K562 (cell line): Measurements from ENCODE around the gene CATSPER4. TPM values are rescaled to one million over a fixed set of nuclear protein-coding genes. Genes with fewer than 3 reads are reported as not detected.

Experiments
- DPF2 ChIP-seq: fragments of 450-650 bp; IDR thresholded peaks from 2 replicates; pipeline ENCODE4 v1.6.1; 2016
- HNRNPUL1 ChIP-seq: fragments of 200-400 bp; formaldehyde crosslinking; IDR thresholded peaks from 2 replicates; pipeline ENCODE4 v1.6.1; 2017; ENCODE audit warnings: low read length
- NR4A1 ChIP-seq, 2 experiments: fragments of 250-450 bp in 1 of 2; fragments of 450-650 bp in 1 of 2; sonication (Bioruptor Pico) in 1 of 2; IDR thresholded peaks; 2 replicates each; pipeline versions ENCODE4 v1.4.0 to v1.6.1; 2016 to 2020; ENCODE audit warnings: mild to moderate bottlenecking in 2 of 2, missing compliant biosample characterization in 1 of 2, missing genetic modification characterization in 1 of 2, moderate library complexity in 1 of 2
- SREBF1 ChIP-seq: fragments of 150-350 bp; IDR thresholded peaks from 2 replicates; pipeline ENCODE4 v1.6.1; 2014; ENCODE audit warnings: antibody characterized with exemption, low read depth, low read length, borderline replicate concordance
- THRB ChIP-seq: fragments of 450-650 bp; formaldehyde crosslinking; conservative IDR thresholded peaks from 2 replicates; pipeline ENCODE4 v1.4.0; 2022; ENCODE audit warnings: mild to moderate bottlenecking, missing genetic modification characterization
- USF1 ChIP-seq: sonication (generic); formaldehyde crosslinking; IDR thresholded peaks from 2 replicates; pipeline ENCODE4 v1.9.0; 2022; ENCODE audit warnings: mild to moderate bottlenecking, missing genetic modification reagents
- YY1 ChIP-seq, 3 experiments: IDR thresholded peaks; 2 replicates each; pipeline ENCODE4 v1.6.1; 2011; ENCODE audit warnings: low read length in 2 of 3, mild to moderate bottlenecking in 2 of 3, moderate library complexity in 2 of 3, borderline replicate concordance in 1 of 3, control low read depth in 1 of 3, low read depth in 1 of 3; ENCODE audit not compliant: insufficient read depth in 3 of 3, insufficient replicate concordance in 2 of 3, control insufficient read depth in 1 of 3, insufficient read length in 1 of 3; ENCODE audit errors: extremely low read depth in 1 of 3
- ZNF717 ChIP-seq: fragments of 250-450 bp; sonication (Bioruptor Pico); IDR thresholded peaks from 2 replicates; pipeline ENCODE4 v1.5.0; 2021
- polyA plus RNA-seq, 8 experiments: library from polyadenylated mRNA; depleted of rRNA in 4 of 8; stranded (reverse) in 5 of 8; unstranded in 3 of 8; fragments of >200 nt; fragmentation: Nextera tagmentation in 2 of 8; fragmentation: Illumina TruSeq in 1 of 8; extraction: Ambion mirVana in 2 of 8; extraction: Trizol in 1 of 8; gene quantifications; 2 replicates each; pipeline versions ENCODE4 v1.2.1 to v1.2.3, GENCODE V29; 2011 to 2014; ENCODE audit warnings: inconsistent platforms in 1 of 8, missing spikeins in 1 of 8
- total RNA-seq, 7 experiments: library from RNA; depleted of rRNA in 6 of 7; stranded (reverse); fragments of >200 nt in 6 of 7; fragmentation: Illumina TruSeq in 2 of 7; extraction: Trizol in 2 of 7; gene quantifications; 2 replicates each; pipeline versions ENCODE4 v1.2.1 to v1.2.3, GENCODE V29; 2011 to 2021; ENCODE audit warnings: low replicate concordance in 1 of 7

The CATSPER4 gene
- total and polyA plus RNA-seq, 9 of the 15 experiments (the other 6 are each of a cell fraction or from before 2014, with no cell fraction given) = 0.04 to 0.13 TPM; not detected in 7

GRCh38 chr1:26161415-26162219, 28.8 kb upstream of the CATSPER4 start (continued):
- peak; percentile 86; the same call in 1 of the 2 replicates for TF ChIP-seq NR4A1 (CRISPR knock-in tag; IDR thresholded peaks at IDR 0.05)
- peak; percentile 89 for TF ChIP-seq NR4A1 (tag; IDR thresholded peaks at IDR 0.05)
- TF ChIP-seq SREBF1 = no peak
- no peak for TF ChIP-seq THRB (CRISPR knock-in tag)
- peak in 2 of 3 experiments; percentile 42 to 58 for TF ChIP-seq YY1 (IDR thresholded peaks at IDR 0.05; ENCODE audit: borderline replicate concordance in 1 of 3, control insufficient read depth in 1 of 3, extremely low read depth in 1 of 3, insufficient read depth in 3 of 3, insufficient read length in 1 of 3, insufficient replicate concordance in 2 of 3, low read depth in 1 of 3, low read length in 2 of 3)
- peak; percentile 23; the same call in 1 of the 2 replicates for TF ChIP-seq DPF2
- TF ChIP-seq HNRNPUL1 = no peak
- TF ChIP-seq ZNF717 = no peak
- peak; percentile 82 for TF ChIP-seq USF1 (CRISPR knock-in tag)
